Ureter (tissue), 1 donor: ENCODE measurements around the gene CD28. TPM values are rescaled to one million over a fixed set of nuclear protein-coding genes. Genes with fewer than 3 reads are reported as not detected.

Experiments
- DNase-seq: peaks from one replicate; pipeline ENCODE4 v3.0.0-alpha.2; 2020; ENCODE audit warnings: low spot score
- total RNA-seq: library from RNA; stranded (reverse); gene quantifications from one replicate; pipeline ENCODE4 v1.2.4, GENCODE V29; 2023
- donor health status: DM: yes; HTN: yes; CAD: no.

The CD28 gene
- total RNA-seq, 1 donor from 2014 or later = 0.21 TPM

DNA sequence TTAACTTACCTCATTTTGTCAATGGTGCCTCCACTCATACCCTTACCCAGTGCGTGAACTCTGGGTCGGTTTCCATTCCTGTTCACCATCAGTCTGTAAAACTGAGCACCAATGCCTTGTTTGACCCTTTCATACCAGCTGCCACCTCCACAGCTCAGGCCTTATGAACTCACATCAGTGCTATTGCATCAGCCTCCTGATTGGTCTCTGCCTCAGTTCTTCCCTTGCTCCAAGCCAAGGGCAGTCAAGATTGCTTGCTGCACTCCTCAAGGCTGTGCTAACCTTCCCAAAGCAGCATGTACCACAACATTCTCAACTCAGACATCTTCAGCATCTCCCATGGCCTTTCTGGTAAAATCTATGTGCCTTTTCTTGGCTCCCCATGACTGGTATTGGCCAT, 9.3 kb downstream of the CD28 start:
- no peak for DNase-seq

- DNase-seq = no peak
Measured at GRCh38 chr2:203718087-203718486, 11.6 kb downstream of the CD28 start.

GRCh38 chr2:203719456-203720410, 13.3 kb downstream of the CD28 start:
- DNase-seq = no peak

GRCh38 chr2:203720915-203721672, 14.7 kb downstream of the CD28 start:
- no peak for DNase-seq

DNA sequence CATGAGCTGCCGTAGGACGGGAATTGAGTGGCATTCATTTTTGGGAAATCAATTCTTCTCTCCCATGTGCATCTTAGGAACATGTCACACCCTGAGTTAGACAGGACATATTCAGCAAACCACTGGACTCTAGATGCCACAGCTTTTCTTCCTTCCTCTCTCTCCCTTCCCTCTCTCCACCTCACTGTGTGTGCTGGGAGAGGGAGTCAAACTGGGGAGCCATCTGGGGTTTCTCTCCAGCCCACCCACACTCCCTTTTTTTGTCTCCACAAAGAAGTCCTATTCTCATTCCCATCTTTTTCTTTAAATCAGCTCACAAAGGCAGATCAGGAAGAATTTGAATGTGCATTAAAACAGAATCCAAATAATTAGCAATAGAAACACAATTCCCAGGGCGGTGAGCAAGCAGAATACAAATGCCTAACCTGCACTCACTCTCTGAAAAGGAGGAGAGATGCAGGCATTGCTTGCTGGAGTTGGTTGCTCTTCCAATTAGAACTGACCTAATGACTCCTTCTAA, 15.4 kb downstream of the CD28 start:
- no peak for DNase-seq

GRCh38 chr2:203722411-203722810, 16.0 kb downstream of the CD28 start:
- no peak for DNase-seq

DNA sequence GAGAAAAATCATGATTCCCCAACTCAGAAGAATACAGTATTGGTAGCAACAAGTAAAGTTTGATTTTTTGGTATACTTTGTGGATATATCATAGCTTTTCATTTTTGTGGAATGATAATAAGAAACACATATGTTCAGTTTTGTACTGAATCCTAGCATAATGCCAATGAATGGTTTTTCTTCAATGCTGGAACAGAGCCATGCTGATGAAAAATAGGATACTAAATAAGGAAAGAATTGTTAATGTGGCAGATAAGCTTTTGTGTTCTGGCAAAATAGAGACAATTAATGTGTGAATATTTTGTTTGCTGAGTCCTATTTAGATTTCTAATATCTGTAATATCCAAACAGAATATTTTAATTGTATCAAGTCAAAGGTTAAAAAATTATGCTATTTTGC, 21.9 kb downstream of the CD28 start:
- DNase-seq = no peak

DNA sequence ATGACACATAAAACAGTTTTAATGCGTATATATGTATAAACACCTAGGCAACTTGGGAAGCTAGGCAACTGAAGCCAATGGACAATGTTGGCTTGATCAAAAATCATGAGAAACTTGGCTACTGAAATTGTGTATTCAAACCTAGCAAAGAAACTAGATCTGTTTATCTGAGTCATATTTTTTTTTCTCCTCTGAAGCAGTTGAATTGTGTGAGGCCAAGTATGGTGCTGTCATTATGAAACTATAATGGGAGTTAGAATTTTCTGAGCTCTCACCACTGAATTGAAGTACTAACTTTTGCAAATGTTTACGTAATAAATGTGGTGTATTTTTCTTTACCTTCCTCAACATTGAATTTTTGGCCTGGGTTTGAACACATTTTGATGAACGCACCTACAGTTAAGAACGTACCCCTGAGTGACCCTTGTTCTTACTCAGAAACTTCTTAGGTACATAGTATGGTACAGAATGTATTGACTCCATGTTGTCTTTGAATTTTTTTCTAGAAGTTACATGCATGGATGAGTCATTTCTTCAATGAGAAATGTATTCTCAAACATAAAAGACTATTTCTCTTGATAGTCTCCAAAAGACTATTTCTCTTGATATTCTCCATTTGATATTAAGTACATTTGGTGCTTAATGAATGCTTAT, 23.8 kb downstream of the CD28 start:
- no peak for DNase-seq

DNA sequence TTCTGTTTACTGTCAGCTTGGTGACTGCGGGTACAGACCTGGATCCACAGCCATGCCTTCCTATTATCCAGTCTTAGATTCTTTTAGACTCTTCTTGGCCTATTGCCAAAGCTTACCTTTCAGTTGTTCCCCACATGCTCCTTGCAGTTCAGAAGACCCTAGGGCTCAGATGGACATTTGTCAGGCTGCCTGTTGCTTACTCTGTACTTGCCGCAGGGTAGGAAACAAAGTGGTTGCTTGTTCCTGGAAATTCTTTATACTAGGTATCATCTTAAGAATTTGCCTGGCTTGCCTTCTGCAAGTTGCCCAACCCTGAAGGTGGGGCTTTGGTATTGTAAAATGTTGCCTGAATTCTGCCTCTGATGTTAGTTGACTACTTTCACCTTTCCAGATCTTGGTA, 24.4 kb downstream of the CD28 start:
- DNase-seq = no peak

- DNase-seq = no peak
Measured at GRCh38 chr2:203732092-203732952, 25.9 kb downstream of the CD28 start.

DNA sequence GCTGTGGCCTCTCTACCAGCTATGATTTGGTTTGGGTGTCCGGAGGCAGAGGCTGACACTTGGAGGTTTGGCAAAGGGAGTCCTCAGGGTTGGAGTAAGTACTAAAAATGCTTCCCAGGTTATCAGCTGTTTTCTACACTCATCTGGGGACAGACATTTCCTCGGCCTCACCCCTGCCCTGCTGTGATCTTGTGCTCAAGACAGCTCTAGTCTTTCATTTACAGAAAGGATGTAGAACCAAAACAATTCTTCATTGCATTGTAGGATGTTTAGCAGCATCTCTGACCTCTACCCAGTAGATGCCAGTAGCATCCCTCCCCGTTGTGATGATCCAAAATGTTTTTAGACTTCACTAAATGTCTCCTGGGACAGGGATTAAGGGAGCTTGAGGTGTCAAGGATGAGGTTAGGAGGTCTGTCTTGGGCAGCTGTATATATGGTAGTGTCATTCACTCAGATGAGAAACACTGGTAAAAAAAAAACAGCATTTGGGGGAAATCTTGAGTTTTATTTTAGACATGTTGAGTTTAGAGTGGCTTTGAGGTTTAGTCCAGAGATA, 26.6 kb downstream of the CD28 start:
- no peak for DNase-seq

DNA sequence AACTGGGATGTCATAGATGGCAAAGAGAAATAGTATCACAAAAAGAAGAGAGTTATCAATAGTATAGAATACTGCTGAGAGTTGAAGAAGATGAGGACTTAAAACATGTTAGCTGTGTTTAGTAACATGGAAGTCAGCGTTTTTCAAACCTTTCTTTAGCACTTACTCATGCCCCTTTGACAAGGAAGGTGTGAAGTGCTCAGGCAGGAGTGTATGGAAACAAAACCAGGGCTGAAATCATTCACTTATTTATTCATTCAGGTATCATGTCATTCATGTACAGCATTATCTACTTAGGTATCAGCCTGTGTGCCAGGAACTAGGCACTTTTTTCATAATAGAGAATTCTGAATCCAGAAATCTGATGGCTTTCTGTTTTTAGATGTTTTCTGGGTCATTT, 27.2 kb downstream of the CD28 start:
- no peak for DNase-seq

- no peak for DNase-seq
Measured at GRCh38 chr2:203734276-203734983, 28.0 kb downstream of the CD28 start.

- no peak for DNase-seq
Measured at GRCh38 chr2:203737360-203737759, 30.9 kb downstream of the CD28 start.

- no peak for DNase-seq
Measured at GRCh38 chr2:203739351-203739750, 32.9 kb downstream of the CD28 start.

DNA sequence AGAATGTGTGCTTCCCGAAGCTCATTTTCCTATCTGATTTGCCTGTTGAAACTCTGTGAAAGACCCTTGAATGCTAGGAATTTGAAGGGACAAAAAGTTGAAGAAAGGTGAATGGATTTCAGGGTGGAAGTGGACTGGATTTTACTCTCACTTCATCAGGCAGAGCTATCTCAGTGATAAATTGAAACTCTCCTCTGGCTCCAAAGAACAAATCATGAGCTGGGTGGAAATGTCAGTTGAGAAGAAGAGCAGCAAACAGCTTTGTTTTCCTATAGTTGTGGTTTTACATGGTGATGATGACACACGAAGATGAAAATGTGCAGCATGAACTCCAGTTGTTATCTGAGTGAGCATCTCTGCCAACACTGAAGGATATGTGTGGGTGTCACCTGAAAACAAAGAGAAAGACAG, 34.4 kb downstream of the CD28 start:
- DNase-seq = no peak

- DNase-seq = no peak
Measured at GRCh38 chr2:203741566-203741965, 35.1 kb downstream of the CD28 start.

DNA sequence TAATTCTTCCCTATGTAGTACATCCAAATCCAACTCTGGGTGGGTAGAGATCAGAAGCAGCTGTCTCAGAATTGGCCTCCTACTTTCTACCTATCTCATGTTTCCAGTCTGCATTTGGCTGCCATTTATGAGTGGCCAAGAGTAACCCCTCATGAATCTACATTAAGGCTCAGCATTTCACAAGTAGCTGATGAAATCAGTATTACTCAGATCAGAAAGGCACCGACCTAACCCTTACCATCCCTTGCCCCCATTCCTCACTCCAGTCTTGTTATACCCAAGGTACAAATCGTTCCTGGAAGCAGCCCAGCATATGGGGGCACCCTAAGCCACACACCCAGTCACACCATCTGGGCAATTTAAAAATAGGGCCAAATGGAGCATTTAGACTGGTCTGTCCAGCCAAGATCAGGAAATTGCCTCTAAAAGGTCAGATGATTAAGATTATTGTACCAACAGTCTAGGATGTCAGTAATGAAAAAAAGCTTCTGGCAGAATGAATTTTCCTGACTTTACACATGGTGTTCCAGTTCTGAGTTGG, 37.1 kb downstream of the CD28 start:
- no peak for DNase-seq

GRCh38 chr2:203744091-203744490, 37.7 kb downstream of the CD28 start:
- no peak for DNase-seq

- DNase-seq = no peak
Measured at GRCh38 chr2:203745267-203745666, 38.8 kb downstream of the CD28 start.
